ENCODE results near the gene KCNIP4.
A peak's percentile ranks its signal among the peaks of the same experiment; 100 is the strongest.

Gene KCNIP4

GRCh38 chr4:20847124-20847747 is 1101.3 kb downstream of the KCNIP4 start:
- Histone ChIP-seq H3K4me1 (ENCODE audit: control insufficient read depth, insufficient read depth, low read length, poor library complexity, severe bottlenecking) (no peaks in the 10 kb centered on the region), H3K36me3 (ENCODE audit: control insufficient read depth, insufficient read depth, low read length) (no peaks in the 10 kb centered on the region), H3K9me3 (ENCODE audit: control insufficient read depth, low read length) (no peaks in the 10 kb centered on the region), H3K4me3 (ENCODE audit: extremely low read depth, insufficient read depth, low read length, poor library complexity, severe bottlenecking) (no peak overlapping the region), H3K27ac (ENCODE audit: low read depth, low read length, severe bottlenecking) (no peak overlapping the region)
- WGBS, 2 experiments (ENCODE audit: insufficient coverage in 2 of 2), result 0 to 31% methylated on average over 1 to 2 of the region's 2 CpGs

DNA sequence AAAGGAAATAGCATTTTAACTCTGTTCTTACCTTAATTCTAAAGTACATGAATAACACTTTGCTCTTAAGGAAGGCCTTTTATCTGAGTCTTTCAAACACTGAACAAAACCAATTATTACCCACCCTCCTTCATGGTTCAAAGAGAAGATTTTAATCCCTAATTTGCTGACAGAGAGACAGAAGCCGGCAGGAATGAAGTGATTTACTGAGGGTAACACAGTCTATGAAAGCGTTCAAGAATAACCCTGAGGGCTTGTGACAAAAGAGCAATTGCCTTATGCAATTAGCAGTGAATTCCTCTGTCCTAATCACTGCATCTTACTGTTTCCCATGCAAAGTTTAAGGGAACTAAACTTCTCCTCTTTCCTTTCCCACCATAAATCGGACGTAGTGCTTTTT is 1104.3 kb downstream of the KCNIP4 start:
- Histone ChIP-seq H3K36me3 (ENCODE audit: control insufficient read depth, insufficient read depth, low read length) (no peaks in the 10 kb centered on the region), H3K4me3 (ENCODE audit: extremely low read depth, insufficient read depth, low read length, poor library complexity, severe bottlenecking) (no peak overlapping the region), H3K27ac (ENCODE audit: low read depth, low read length, severe bottlenecking) (no peak overlapping the region), H3K4me1 (ENCODE audit: control insufficient read depth, insufficient read depth, low read length, poor library complexity, severe bottlenecking) (peaks cover 4% of the 10 kb centered on the region), H3K9me3 (ENCODE audit: control insufficient read depth, low read length) (no peaks in the 10 kb centered on the region)
- WGBS, 2 experiments (ENCODE audit: insufficient coverage in 2 of 2), result 71 to 76% methylated on average over 2 to 4 of the region's 4 CpGs

- Histone ChIP-seq H3K36me3 (ENCODE audit: control insufficient read depth, insufficient read depth, low read length) (no peaks in the 10 kb centered on the region), H3K4me3 (ENCODE audit: extremely low read depth, insufficient read depth, low read length, poor library complexity, severe bottlenecking) (no peak overlapping the region), H3K9me3 (ENCODE audit: control insufficient read depth, low read length) (no peaks in the 10 kb centered on the region), H3K4me1 (ENCODE audit: control insufficient read depth, insufficient read depth, low read length, poor library complexity, severe bottlenecking) (peaks cover 4% of the 10 kb centered on the region), H3K27ac (ENCODE audit: low read depth, low read length, severe bottlenecking) (no peak overlapping the region)
- no CpG with 5 or more reads among the region's 5 CpGs for WGBS, 2 experiments (ENCODE audit: insufficient coverage in 2 of 2)
Measured at GRCh38 chr4:20840648-20841190, 1107.9 kb downstream of the KCNIP4 start.

DNA sequence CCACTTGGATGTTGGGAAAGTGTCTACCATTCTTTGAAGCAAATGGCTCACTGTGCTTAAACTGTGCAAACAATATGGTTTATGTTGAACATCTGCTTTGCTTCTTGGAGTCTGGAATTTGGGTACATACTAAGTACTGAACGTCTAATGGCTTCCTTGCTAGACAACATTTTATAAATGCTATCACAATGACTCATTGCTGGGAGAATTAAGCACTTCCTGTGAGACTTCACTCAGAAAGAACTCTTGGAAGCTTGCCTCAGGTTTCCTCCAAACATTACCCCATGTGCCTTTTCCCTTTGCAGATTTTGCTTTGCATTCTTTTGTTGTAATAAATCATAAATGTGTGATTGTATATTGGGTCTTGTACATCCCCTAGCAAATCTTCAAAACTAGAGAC is 1108.6 kb downstream of the KCNIP4 start:
- Histone ChIP-seq H3K4me1 (ENCODE audit: control insufficient read depth, insufficient read depth, low read length, poor library complexity, severe bottlenecking) (peaks cover 4% of the 10 kb centered on the region), H3K9me3 (ENCODE audit: control insufficient read depth, low read length) (no peaks in the 10 kb centered on the region), H3K27ac (ENCODE audit: low read depth, low read length, severe bottlenecking) (peak overlapping the region; percentile 63), H3K4me3 (ENCODE audit: extremely low read depth, insufficient read depth, low read length, poor library complexity, severe bottlenecking) (no peak overlapping the region), H3K36me3 (ENCODE audit: control insufficient read depth, insufficient read depth, low read length) (no peaks in the 10 kb centered on the region)
- no CpG with 5 or more reads among the region's 1 CpG for WGBS, 2 experiments (ENCODE audit: insufficient coverage in 2 of 2)

- peaks cover 4% of the 10 kb centered on the region for H3K4me1 ChIP-seq (ENCODE audit: control insufficient read depth, insufficient read depth, low read length, poor library complexity, severe bottlenecking)
- no peaks in the 10 kb centered on the region for H3K36me3 ChIP-seq (ENCODE audit: control insufficient read depth, insufficient read depth, low read length)
- no peaks in the 10 kb centered on the region for H3K9me3 ChIP-seq (ENCODE audit: control insufficient read depth, low read length)
- H3K27ac ChIP-seq (ENCODE audit: low read depth, low read length, severe bottlenecking), result no peak overlapping the region
- no peak overlapping the region for H3K4me3 ChIP-seq (ENCODE audit: extremely low read depth, insufficient read depth, low read length, poor library complexity, severe bottlenecking)
- 100% methylated on average over 1 of the region's 1 CpG; no CpG with 5 or more reads in 1 of the 2 experiments for WGBS, 2 experiments (ENCODE audit: insufficient coverage in 2 of 2)
Measured at GRCh38 chr4:20838476-20838875, 1110.1 kb downstream of the KCNIP4 start.

DNA sequence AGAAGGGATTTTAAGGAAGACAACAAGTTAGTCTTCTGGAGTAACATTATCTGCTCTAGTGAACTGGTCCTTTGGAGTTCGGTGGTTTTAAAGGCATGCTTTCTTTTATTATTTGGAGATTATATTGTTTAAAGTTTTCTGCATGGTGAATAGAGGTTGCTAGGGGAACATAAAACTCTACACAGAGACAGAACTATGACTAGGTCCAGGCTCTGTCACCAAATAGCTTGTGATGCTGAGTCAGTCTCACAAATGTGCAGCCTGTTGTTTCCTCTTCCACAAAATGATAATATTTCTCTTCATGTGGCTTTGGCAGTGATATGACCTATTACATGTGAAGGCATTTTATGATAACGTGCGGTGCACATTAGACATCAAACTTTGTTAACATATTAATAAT is 1115.7 kb downstream of the KCNIP4 start:
- no CpG with 5 or more reads among the region's 3 CpGs for WGBS, 2 experiments (ENCODE audit: insufficient coverage in 2 of 2)
- Histone ChIP-seq H3K4me3 (ENCODE audit: extremely low read depth, insufficient read depth, low read length, poor library complexity, severe bottlenecking) (no peak overlapping the region), H3K27ac (ENCODE audit: low read depth, low read length, severe bottlenecking) (no peak overlapping the region)

GRCh38 chr4:20831746-20832145 is 1116.8 kb downstream of the KCNIP4 start:
- Histone ChIP-seq H3K9me3 (ENCODE audit: control insufficient read depth, low read length) (no peaks in the 10 kb centered on the region), H3K27ac (ENCODE audit: low read depth, low read length, severe bottlenecking) (no peak overlapping the region), H3K4me3 (ENCODE audit: extremely low read depth, insufficient read depth, low read length, poor library complexity, severe bottlenecking) (no peak overlapping the region), H3K36me3 (ENCODE audit: control insufficient read depth, insufficient read depth, low read length) (no peaks in the 10 kb centered on the region), H3K4me1 (ENCODE audit: control insufficient read depth, insufficient read depth, low read length, poor library complexity, severe bottlenecking) (no peaks in the 10 kb centered on the region)
- WGBS, 2 experiments (ENCODE audit: insufficient coverage in 2 of 2), result 83% methylated on average over 1 of the region's 1 CpG; no CpG with 5 or more reads in 1 of the 2 experiments

More for the DNA sequence above, 1115.7 kb downstream of the KCNIP4 start:
- Histone ChIP-seq H3K9me3 (ENCODE audit: control insufficient read depth, low read length) (no peaks in the 10 kb centered on the region), H3K36me3 (ENCODE audit: control insufficient read depth, insufficient read depth, low read length) (no peaks in the 10 kb centered on the region), H3K4me1 (ENCODE audit: control insufficient read depth, insufficient read depth, low read length, poor library complexity, severe bottlenecking) (no peaks in the 10 kb centered on the region)

GRCh38 chr4:20829617-20830357 is 1118.8 kb downstream of the KCNIP4 start:
- Histone ChIP-seq H3K9me3 (ENCODE audit: control insufficient read depth, low read length) (no peaks in the 10 kb centered on the region), H3K4me3 (ENCODE audit: extremely low read depth, insufficient read depth, low read length, poor library complexity, severe bottlenecking) (no peak overlapping the region), H3K27ac (ENCODE audit: low read depth, low read length, severe bottlenecking) (no peak overlapping the region), H3K36me3 (ENCODE audit: control insufficient read depth, insufficient read depth, low read length) (no peaks in the 10 kb centered on the region), H3K4me1 (ENCODE audit: control insufficient read depth, insufficient read depth, low read length, poor library complexity, severe bottlenecking) (no peaks in the 10 kb centered on the region)
- WGBS, 2 experiments (ENCODE audit: insufficient coverage in 2 of 2), result 42 to 93% methylated on average over 2 of the region's 5 CpGs

GRCh38 chr4:20825505-20825904 is 1123.1 kb downstream of the KCNIP4 start:
- Histone ChIP-seq H3K9me3 (ENCODE audit: control insufficient read depth, low read length) (no peaks in the 10 kb centered on the region), H3K4me3 (ENCODE audit: extremely low read depth, insufficient read depth, low read length, poor library complexity, severe bottlenecking) (no peak overlapping the region), H3K4me1 (ENCODE audit: control insufficient read depth, insufficient read depth, low read length, poor library complexity, severe bottlenecking) (no peaks in the 10 kb centered on the region), H3K36me3 (ENCODE audit: control insufficient read depth, insufficient read depth, low read length) (no peaks in the 10 kb centered on the region), H3K27ac (ENCODE audit: low read depth, low read length, severe bottlenecking) (no peak overlapping the region)
- 84 to 90% methylated on average over 2 to 3 of the region's 3 CpGs for WGBS, 2 experiments (ENCODE audit: insufficient coverage in 2 of 2)

GRCh38 chr4:20816287-20816686 is 1132.3 kb downstream of the KCNIP4 start:
- 67% methylated on average over 1 of the region's 5 CpGs; no CpG with 5 or more reads in 1 of the 2 experiments for WGBS, 2 experiments (ENCODE audit: insufficient coverage in 2 of 2)
- Histone ChIP-seq H3K27ac (ENCODE audit: low read depth, low read length, severe bottlenecking) (no peak overlapping the region), H3K9me3 (ENCODE audit: control insufficient read depth, low read length) (no peaks in the 10 kb centered on the region), H3K4me1 (ENCODE audit: control insufficient read depth, insufficient read depth, low read length, poor library complexity, severe bottlenecking) (no peaks in the 10 kb centered on the region), H3K36me3 (ENCODE audit: control insufficient read depth, insufficient read depth, low read length) (no peaks in the 10 kb centered on the region), H3K4me3 (ENCODE audit: extremely low read depth, insufficient read depth, low read length, poor library complexity, severe bottlenecking) (no peak overlapping the region)

DNA sequence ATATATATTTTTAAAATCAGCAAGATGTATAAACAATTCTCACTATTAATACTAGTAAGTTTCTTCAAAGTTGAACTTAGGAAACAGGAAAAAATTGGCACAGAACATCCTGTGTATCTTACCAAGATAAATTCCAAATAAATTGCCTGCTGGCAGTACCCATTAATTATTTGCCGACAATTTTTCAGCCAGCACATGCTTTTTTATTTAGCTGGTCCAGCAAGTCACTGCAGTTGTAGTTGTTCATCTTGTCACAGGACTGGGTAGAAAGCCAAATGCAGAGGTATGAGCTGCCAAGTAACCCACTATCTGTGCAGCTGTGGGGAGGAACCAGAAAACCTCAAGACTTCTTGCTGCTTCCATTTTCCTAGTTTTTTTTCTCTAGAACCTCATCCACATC is 1134.9 kb downstream of the KCNIP4 start:
- Histone ChIP-seq H3K4me3 (ENCODE audit: extremely low read depth, insufficient read depth, low read length, poor library complexity, severe bottlenecking) (no peak overlapping the region), H3K27ac (ENCODE audit: low read depth, low read length, severe bottlenecking) (no peak overlapping the region), H3K4me1 (ENCODE audit: control insufficient read depth, insufficient read depth, low read length, poor library complexity, severe bottlenecking) (no peaks in the 10 kb centered on the region), H3K9me3 (ENCODE audit: control insufficient read depth, low read length) (no peaks in the 10 kb centered on the region), H3K36me3 (ENCODE audit: control insufficient read depth, insufficient read depth, low read length) (no peaks in the 10 kb centered on the region)
- 100% methylated on average over 1 of the region's 1 CpG; no CpG with 5 or more reads in 1 of the 2 experiments for WGBS, 2 experiments (ENCODE audit: insufficient coverage in 2 of 2)

Data from mesodermal cell (in vitro differentiated cells).